Pons (tissue), 1 donor: ENCODE data around the gene ANKRD31.
"Not testable (repeated sequence)": the region's sequence is repeated elsewhere in the genome, so short reads cannot be mapped to it uniquely, and the experiment has no call there.

Source experiments
- DNase-seq: peaks from one replicate; pipeline ENCODE4 v3.0.0-alpha.2; 2016; ENCODE audit warnings: low spot score

The ANKRD31 gene

GRCh38 chr5:75148051-75148450 lies 88.6 kb downstream of the ANKRD31 start:
- no peak for DNase-seq

- DNase-seq = no peak
These were observed 94.0 kb downstream of the ANKRD31 start for GRCh38 chr5:75142566-75143136.

DNA sequence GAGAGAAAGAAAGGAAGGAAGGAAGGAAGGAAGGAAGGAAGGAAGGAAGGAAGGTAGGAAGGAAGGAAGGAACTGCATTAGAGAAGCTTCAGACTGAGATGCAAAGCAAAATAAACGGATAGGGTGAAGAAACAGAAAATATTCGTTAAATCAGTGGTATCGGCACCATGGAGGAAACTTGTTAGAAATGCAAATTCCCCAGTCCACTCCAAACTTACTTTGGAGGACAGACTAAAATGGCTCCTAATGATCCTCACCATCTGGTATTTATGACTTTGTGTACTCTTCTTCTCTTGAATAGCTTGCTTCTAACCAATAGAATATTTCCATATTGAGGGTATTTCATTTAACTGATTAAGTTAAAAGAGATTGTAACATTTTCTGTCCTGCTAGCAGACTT lies 96.4 kb downstream of the ANKRD31 start:
- DNase-seq = no peak

- no peak for DNase-seq
These were observed 98.0 kb downstream of the ANKRD31 start for GRCh38 chr5:75138689-75139088.

DNA sequence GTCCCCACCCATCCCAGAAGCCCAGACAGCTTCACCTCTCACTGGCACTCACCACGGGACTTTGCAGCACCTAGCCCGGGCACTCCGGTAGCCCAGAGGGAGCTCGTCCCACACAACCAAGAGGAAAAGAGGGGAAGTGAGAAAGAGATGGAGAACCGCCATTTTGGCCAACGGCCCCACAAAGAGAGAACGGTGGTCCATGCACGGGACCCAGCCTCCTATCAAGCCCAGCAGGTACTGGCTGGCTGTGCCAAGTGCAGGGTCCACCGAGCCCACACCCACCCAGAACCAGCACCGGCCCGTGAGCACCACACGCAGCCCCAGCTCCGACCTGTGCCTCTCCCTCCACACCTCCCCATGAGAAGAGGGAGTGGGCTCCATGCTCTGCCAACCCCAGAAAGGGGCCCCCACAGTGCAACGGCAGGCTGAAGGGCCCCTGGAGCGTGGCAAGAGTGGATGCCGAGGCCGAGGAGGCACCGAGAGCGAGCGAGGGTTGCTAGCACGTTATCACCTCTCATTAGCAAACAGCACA lies 105.8 kb downstream of the ANKRD31 start:
- no peak for DNase-seq

- no peak for DNase-seq
These were observed 119.8 kb downstream of the ANKRD31 start for GRCh38 chr5:75116856-75117255.

DNA sequence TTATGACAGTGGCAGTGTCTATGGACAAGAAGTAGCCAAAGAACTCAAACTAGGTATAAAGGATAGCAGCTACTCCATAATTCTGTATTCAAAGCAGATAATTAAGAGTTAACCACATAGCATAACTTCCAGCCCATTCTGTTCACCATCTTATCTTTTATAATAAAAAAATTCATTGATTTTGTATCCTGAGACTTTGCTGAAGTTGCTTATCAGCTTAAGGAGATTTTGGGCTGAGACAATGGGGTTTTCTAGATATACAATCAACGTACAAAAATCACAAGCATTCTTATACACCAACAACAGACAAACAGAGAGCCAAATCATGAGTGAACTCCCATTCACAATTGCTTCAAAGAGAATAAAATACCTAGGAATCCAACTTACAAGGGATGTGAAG lies 122.4 kb downstream of the ANKRD31 start:
- DNase-seq = peak; percentile 7

DNA sequence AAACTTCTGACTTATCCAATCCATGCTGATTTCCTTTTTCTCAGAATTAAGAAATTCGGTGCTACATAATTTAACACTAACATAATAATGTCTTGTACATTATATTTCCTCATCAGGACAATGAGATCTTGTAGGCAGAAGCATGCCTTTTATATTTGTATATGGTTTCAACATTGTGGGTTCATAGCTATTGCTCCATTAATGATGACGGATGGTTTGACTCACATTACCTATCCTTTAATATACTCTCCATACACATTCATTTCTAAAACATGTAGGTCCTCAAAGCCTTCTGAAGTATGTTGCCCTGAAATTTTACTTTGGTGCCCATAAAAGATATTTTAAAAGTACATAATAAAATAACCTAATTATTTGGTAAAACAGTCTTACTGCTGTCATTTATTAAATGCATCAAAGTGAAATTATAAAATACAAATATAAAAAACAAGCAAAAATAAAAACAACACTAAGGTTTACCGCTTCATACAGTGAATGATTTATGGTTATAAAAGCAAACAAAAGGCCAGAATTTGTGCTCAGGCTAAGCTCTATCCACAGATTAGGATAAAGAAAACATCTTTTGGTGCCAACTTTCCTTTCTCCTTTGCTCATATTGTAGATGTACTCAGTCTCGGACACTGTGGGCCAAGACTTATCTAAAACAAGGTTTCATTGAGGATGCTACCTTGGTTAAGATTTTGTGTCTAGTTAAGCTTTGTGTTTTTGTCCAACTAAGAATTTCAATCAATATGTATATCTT lies 123.1 kb downstream of the ANKRD31 start:
- DNase-seq = no peak

DNA sequence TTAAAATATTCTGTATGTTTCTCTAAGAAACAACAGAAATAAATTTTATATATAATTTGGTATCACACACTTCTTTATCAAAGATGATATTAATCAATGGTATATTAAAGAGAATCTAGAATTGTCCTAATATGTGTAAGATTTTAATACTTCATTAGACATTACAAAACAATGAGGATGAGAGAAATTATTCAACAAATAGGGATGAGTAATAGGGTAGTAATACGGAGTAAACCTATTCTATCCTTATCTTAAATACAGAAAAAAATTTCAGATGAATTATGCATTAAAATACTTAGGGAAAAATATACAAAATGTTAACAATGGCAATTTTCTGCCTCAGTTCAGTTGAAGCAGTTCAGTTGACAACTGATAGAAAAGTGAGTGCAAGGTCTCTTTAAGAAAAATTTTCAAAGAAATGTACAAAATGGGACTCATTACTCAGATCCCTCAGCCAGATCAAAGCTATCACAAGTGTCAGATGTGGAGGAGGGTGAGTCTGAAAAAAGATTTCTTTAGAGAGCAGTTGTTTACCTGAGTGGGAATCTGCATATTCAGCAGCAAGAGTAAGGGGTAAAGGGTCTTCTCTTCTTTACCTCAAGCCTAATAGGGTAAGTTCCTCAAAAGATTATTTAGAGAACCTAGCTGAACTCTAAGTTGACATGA lies 127.6 kb downstream of the ANKRD31 start:
- DNase-seq = no peak

GRCh38 chr5:75108515-75108914 lies 128.2 kb downstream of the ANKRD31 start:
- no peak for DNase-seq

DNA sequence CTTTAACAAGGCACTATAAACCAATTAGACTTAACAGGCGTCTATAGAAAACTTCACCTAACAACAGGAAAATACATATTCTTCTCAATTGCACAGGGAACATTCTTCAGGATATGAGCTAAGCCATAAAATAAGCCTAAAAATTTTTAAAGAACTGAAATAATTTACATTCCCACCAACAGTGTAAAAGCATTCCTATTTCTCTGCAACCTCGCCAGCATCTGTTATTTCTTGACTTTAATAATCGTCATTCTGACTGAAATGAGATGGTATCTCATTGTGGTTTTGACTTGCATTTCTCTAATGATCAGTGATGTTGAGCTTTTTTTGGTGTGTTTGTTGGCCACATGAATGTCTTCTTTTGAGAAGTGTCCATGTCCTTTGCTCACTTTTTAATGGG lies 140.7 kb downstream of the ANKRD31 start:
- DNase-seq = not testable (repeated sequence)

DNA sequence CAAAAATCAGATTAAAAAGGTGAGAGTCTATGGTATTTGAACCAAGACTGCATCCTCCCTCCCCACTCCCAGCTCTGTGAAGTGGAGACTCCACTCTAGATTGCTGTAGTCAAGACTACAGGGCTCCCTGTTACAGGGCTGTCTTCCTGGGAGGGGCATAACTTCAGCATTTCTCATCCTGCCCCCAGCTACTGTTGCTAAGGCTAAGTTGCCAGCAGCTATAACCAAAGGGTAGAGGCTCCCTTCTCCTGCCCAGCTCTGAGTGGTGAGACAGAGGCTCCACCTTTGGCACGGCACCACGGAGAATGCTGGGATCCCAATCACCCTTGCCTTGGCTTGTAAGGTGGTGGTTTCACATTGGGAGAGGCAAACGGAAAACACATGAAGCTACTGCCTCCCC lies 145.1 kb downstream of the ANKRD31 start:
- DNase-seq = no peak

GRCh38 chr5:75089662-75090061 lies 147.0 kb downstream of the ANKRD31 start:
- no peak for DNase-seq

DNA sequence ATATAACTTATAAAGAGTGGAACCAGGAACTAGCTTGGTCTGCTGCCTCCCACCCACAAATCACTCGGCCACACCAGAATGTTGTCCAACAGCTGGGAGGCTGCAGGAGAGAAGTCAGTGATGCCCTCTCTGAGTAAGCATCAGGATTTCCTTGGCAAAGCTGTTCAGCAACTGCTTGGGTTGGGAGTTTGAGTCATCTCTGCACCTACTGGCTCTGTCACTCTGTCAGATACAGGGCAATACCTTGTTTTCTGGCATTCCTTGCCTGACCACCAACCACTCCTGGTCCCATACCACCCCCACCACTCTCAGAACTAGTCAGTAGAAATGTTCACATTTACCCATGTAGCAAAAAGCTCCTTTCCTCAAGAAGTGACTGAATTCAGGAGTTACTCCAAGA lies 147.5 kb downstream of the ANKRD31 start:
- DNase-seq = no peak

DNA sequence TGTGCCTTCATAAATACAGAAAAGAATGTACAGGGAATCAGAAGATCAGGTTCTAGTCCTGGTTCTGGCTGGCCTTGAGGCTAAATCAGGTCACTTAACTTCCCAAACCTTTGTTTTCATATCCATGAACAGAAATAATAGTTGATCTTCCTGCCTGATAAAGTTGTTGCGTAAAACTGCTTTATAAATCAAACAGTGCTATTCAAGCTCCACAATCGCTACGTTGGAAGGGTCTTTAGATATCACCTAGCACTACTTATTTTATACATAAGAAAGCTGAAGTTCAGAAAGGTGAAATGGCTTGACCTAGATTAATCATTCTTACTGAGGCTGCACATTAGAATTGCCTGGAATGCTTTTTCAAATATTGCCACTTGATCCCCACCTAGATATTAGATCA lies 148.0 kb downstream of the ANKRD31 start:
- no peak for DNase-seq

- DNase-seq = no peak
These were observed 155.2 kb downstream of the ANKRD31 start for GRCh38 chr5:75081510-75081909.

DNA sequence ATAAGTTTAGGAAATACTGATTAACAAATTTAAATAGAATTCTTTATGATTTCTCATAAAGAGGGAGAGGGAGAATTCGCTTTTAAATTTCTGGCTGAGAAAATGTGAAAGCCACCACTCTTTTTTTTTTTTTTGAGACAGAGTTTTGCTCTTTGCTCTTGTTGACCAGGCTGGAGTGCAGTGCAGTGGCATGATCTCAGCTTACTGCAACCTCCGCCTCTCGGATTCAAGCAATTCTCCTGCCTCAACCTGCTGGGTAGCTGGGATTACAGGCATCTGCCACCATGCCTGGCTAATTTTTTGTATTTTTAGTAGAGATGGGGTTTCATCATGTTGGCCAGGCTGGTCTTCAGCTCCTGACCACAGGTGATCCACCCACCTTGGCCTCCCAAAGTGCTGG lies 157.3 kb downstream of the ANKRD31 start:
- not testable (repeated sequence) for DNase-seq

DNA sequence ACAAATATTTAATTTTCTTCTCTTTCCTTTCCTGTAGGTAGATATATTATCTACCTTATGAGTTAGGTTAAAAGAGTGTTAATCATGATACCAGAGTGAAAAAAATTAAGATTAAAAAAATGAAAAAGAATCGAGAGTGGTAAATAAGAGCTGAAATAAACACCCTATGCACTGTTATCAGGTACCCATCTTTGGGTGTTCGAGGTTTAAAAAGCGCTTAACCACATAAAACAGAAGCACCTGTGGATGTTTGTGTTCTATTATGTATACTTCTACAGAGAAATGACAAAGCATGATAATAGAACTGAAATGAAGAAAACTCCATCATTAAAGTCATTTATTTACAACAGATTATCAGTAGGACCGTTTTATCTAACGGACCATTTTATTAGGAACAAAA lies 158.7 kb downstream of the ANKRD31 start:
- no peak for DNase-seq

DNA sequence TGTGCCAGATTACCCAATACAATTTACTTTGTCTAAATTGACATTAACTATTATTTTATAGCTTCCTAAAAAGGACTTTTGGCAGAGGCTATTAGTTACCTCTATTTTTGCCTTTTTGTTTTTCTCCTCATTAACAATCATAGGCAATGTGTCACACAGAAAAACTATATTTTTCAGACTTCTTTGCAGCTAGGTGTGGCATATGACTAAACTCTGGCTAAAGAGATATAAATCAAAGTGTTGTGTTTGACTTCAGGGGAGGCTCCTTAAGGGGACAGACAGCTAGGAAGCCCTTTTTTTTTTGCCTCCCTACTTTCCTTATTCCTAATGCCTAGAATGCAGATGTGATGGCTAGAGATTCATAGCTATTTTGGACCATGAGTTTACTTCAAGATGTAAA lies 164.6 kb downstream of the ANKRD31 start:
- DNase-seq = no peak

DNA sequence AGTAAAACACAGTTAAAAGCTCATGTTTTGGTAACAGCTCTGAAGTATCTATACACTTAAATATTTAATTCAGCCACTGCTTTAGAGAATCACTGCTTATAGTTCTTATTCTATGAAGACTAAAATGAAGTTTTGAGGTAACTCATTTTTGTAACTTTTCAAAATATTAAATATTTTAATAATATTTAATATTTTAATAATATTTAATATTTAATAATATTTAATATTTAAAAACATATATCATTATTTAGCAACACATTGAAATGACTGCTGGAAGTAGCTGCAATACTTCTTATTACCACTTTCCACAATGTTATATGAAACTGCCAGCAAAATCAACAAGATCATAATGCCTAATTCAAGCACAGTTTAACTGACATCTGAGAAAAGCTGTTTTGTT lies 165.6 kb downstream of the ANKRD31 start:
- no peak for DNase-seq

GRCh38 chr5:75067434-75067833 lies 169.2 kb downstream of the ANKRD31 start:
- DNase-seq = no peak

GRCh38 chr5:75062925-75063531 lies 173.7 kb downstream of the ANKRD31 start:
- no peak for DNase-seq
